H9 (cell line): Measurements from ENCODE around the gene FNIP1. TPM values are rescaled to one million over a fixed set of nuclear protein-coding genes. Genes with fewer than 3 reads are reported as not detected.

Experiments
- DNase-seq: peaks from one replicate; pipeline ENCODE4 v3.0.0-alpha.2; 2017
- H2AFZ ChIP-seq: one replicate; pipeline ENCODE4 v1.6.1; 2013; ENCODE audit warnings: mild to moderate bottlenecking, low read length, control low read depth, moderate library complexity
- H2AK5ac ChIP-seq: 2 replicates; pipeline ENCODE4 v1.6.1; 2013; ENCODE audit warnings: low read length, control low read depth, mixed read lengths; ENCODE audit not compliant: insufficient read length
- H2BK120ac ChIP-seq: one replicate; pipeline ENCODE4 v1.6.1; 2013; ENCODE audit warnings: low read depth, mild to moderate bottlenecking, low read length, control low read depth, inconsistent platforms; ENCODE audit not compliant: poor library complexity, severe bottlenecking
- H2BK12ac ChIP-seq: 2 replicates; pipeline ENCODE4 v1.6.1; 2013; ENCODE audit warnings: low read length, control low read depth, mixed read lengths, low read depth; ENCODE audit not compliant: insufficient read length
- H2BK15ac ChIP-seq: 2 replicates; pipeline ENCODE4 v1.6.1; 2013; ENCODE audit warnings: low read depth, low read length, control low read depth
- H2BK20ac ChIP-seq: one replicate; pipeline ENCODE4 v1.6.1; 2013; ENCODE audit warnings: low read depth, mild to moderate bottlenecking, low read length, control low read depth, inconsistent platforms; ENCODE audit not compliant: poor library complexity, severe bottlenecking
- H2BK5ac ChIP-seq: 2 replicates; pipeline ENCODE4 v1.6.1; 2013; ENCODE audit warnings: low read length, control low read depth, mixed read lengths; ENCODE audit not compliant: insufficient read length
- H3K14ac ChIP-seq: 2 replicates; pipeline ENCODE4 v1.6.1; 2013; ENCODE audit warnings: low read length, control low read depth; ENCODE audit not compliant: insufficient read depth
- H3K18ac ChIP-seq: 2 replicates; pipeline ENCODE4 v1.6.1; 2013; ENCODE audit warnings: low read depth, mild to moderate bottlenecking, mixed read lengths, low read length, control low read depth; ENCODE audit not compliant: insufficient read length
- H3K23ac ChIP-seq: 2 replicates; pipeline ENCODE4 v1.6.1; 2013; ENCODE audit warnings: low read length, control low read depth, mixed read lengths, low read depth; ENCODE audit not compliant: insufficient read length
- H3K23me2 ChIP-seq: 2 replicates; pipeline ENCODE4 v1.6.1; 2013; ENCODE audit warnings: low read depth, mild to moderate bottlenecking, mixed read lengths, low read length, control low read depth; ENCODE audit not compliant: insufficient read length, poor library complexity, severe bottlenecking
- H3K27ac ChIP-seq: 2 replicates; pipeline ENCODE4 v1.5.1; 2013; ENCODE audit warnings: low read length, control low read depth, mixed read lengths, low read depth; ENCODE audit not compliant: insufficient read length
- H3K27me3 ChIP-seq: 2 replicates; pipeline ENCODE4 v1.6.1; 2013; ENCODE audit warnings: low read length, control low read depth, inconsistent platforms; ENCODE audit not compliant: insufficient read depth
- H3K4ac ChIP-seq: 2 replicates; pipeline ENCODE4 v1.6.1; 2013; ENCODE audit warnings: low read depth, mild to moderate bottlenecking, control low read depth, inconsistent platforms, low read length, moderate library complexity
- H3K4me1 ChIP-seq: 2 replicates; pipeline ENCODE4 v1.6.1; 2013; ENCODE audit warnings: low read length, control low read depth, inconsistent platforms; ENCODE audit not compliant: insufficient read depth
- H3K4me2 ChIP-seq: 2 replicates; pipeline ENCODE4 v1.6.1; 2013; ENCODE audit warnings: low read length, control low read depth, mixed read lengths; ENCODE audit not compliant: insufficient read length, insufficient read depth
- H3K56ac ChIP-seq: 2 replicates; pipeline ENCODE4 v1.6.1; 2013; ENCODE audit warnings: low read depth, mild to moderate bottlenecking, mixed read lengths, low read length, control low read depth; ENCODE audit not compliant: insufficient read length
- H3K79me1 ChIP-seq: 2 replicates; pipeline ENCODE4 v1.6.1; 2013; ENCODE audit warnings: low read depth, mild to moderate bottlenecking, moderate library complexity, low read length, control low read depth, inconsistent platforms; ENCODE audit not compliant: insufficient read depth, poor library complexity, severe bottlenecking
- H3K79me2 ChIP-seq: 2 replicates; pipeline ENCODE4 v1.6.1; 2013; ENCODE audit warnings: low read length, control low read depth, inconsistent platforms; ENCODE audit not compliant: insufficient read depth
- H3K9ac ChIP-seq: 2 replicates; pipeline ENCODE4 v1.6.1; 2013; ENCODE audit warnings: low read length, control low read depth, mixed read lengths; ENCODE audit not compliant: insufficient read length; ENCODE audit errors: extremely low read depth
- H3K9me3 ChIP-seq: one replicate; pipeline ENCODE4 v1.6.1; 2013; ENCODE audit warnings: low read depth, low read length, inconsistent platforms; ENCODE audit not compliant: control insufficient read depth
- H3T11ph ChIP-seq: one replicate; pipeline ENCODE4 v1.6.1; 2013; ENCODE audit warnings: mild to moderate bottlenecking, low read length, control low read depth, inconsistent platforms
- H4K20me1 ChIP-seq: one replicate; pipeline ENCODE4 v1.6.1; 2013; ENCODE audit not compliant: control insufficient read depth, insufficient read length, insufficient read depth
- H4K5ac ChIP-seq: 2 replicates; pipeline ENCODE4 v1.6.1; 2013; ENCODE audit warnings: low read depth, mild to moderate bottlenecking, mixed read lengths, low read length, control low read depth; ENCODE audit not compliant: insufficient read length
- H4K8ac ChIP-seq: replicated peaks from 2 replicates; pipeline ENCODE4 v1.6.1; 2013; ENCODE audit warnings: low read length, control low read depth, mixed read lengths, low read depth; ENCODE audit not compliant: insufficient read length
- H4K91ac ChIP-seq: 2 replicates; pipeline ENCODE4 v1.6.1; 2013; ENCODE audit warnings: low read depth, mild to moderate bottlenecking, moderate library complexity, mixed read lengths, low read length, control low read depth; ENCODE audit not compliant: insufficient read length
- H3K27ac Mint-ChIP-seq, 3 experiments: 2 replicates in 2 of 3; 3 replicates in 1 of 3; pipeline ENCODE4 v1.8.0; 2020 to 2021; ENCODE audit warnings: mixed read lengths in 3 of 3, mild to moderate bottlenecking in 1 of 3, moderate library complexity in 1 of 3
- H3K27me3 Mint-ChIP-seq: 2 replicates; pipeline ENCODE4 v1.8.0; 2021; ENCODE audit warnings: low read depth, mild to moderate bottlenecking, moderate library complexity, mixed read lengths
- H3K36me3 Mint-ChIP-seq, 3 experiments: 2 replicates in 2 of 3; 3 replicates in 1 of 3; pipeline ENCODE4 v1.8.0; 2020 to 2021; ENCODE audit warnings: low read depth in 3 of 3, mixed read lengths in 3 of 3; ENCODE audit not compliant: insufficient read depth in 1 of 3
- H3K4me1 Mint-ChIP-seq, 2 experiments: 2 replicates each; pipeline ENCODE4 v1.8.0; 2020; ENCODE audit warnings: mixed read lengths in 2 of 2
- H3K4me3 Mint-ChIP-seq, 2 experiments: 2 replicates in 1 of 2; 3 replicates in 1 of 2; pipeline ENCODE4 v1.8.0; 2020 to 2021; ENCODE audit warnings: mild to moderate bottlenecking in 2 of 2, mixed read lengths in 2 of 2, moderate library complexity in 1 of 2
- H3K9me3 Mint-ChIP-seq, 2 experiments: 2 replicates in 1 of 2; 3 replicates in 1 of 2; pipeline ENCODE4 v1.8.0; 2020; ENCODE audit warnings: mild to moderate bottlenecking in 2 of 2, mixed read lengths in 2 of 2, moderate library complexity in 1 of 2
- WGBS: extraction: QIAGEN DNeasy Blood & Tissue Kit; methylation state at CpG from one replicate; pipeline ENCODE4 v1.1.7; 2013; ENCODE audit warnings: missing lambda C conversion rate, low lambda C conversion rate, mixed read lengths; ENCODE audit not compliant: insufficient read length; ENCODE audit errors: extremely low coverage; 5-methylcytosine and 5-hydroxymethylcytosine counted together
- total RNA-seq: library from RNA; stranded (reverse); gene quantifications from 2 replicates; pipeline ENCODE4 v1.2.1, GENCODE V29; 2021
- TF ChIP-seq, protein P1 (sequence below): fragments of 200-600 bp; sonication (generic); conservative IDR thresholded peaks from 3 replicates; pipeline ENCODE4 v1.8.0; 2021; ENCODE audit warnings: antibody characterized with exemption, mild to moderate bottlenecking

The FNIP1 gene
- total RNA-seq, 1 experiment from 2014 or later: 13.4 TPM

DNA sequence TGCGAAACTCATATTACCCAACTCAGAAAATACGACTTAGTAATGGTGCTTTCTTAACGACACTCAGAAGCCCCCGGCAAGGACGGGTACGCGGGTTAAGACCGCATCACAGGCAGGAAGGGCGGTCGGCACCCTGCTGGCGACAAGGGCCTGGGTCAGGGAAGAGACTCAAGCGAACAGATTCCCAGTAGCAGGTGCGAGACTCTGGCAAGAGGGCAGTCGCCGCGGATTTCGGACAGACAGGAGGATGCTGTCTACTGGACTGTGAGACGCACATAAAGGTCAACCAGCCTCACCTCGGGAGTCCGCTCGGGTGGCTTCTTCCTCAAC lies 162.2 kb downstream of the FNIP1 start:
- no CpG with 5 or more reads among the region's 21 CpGs for WGBS
- H2AK5ac ChIP-seq: no peak overlapping the region
- peak overlapping the region; percentile 42 for H3K4me2 ChIP-seq
- no peak overlapping the region for H3K23ac ChIP-seq
- Mint-ChIP-seq H3K36me3 (no peaks in the 10 kb centered on the region), H3K4me3 (peak overlapping the region; percentile 90 to 93), H3K4me1 (peaks cover 10 to 17% of the 10 kb centered on the region in 2 experiments), H3K27ac (peak overlapping the region; percentile 97 to 100 (median 99)), H3K9me3 (no peaks in the 10 kb centered on the region), H3K27me3 (no peaks in the 10 kb centered on the region)
- H3K18ac ChIP-seq: peak overlapping the region; percentile 74
- no peak overlapping the region for H4K8ac ChIP-seq
- no peak overlapping the region for H2BK120ac ChIP-seq
- H3K4me1 ChIP-seq: 0 out of 2 replicates have a peak, but pooled peaks cover 2% of the 10 kb centered on the region
- peak; percentile 87 for DNase-seq
- no peak overlapping the region for H2BK5ac ChIP-seq
- H3K14ac ChIP-seq: peak overlapping the region; percentile 46
- no peak overlapping the region for H2BK12ac ChIP-seq
- no peaks in the 10 kb centered on the region for H3K79me1 ChIP-seq
- no peaks in the 10 kb centered on the region for H3K27me3 ChIP-seq
- H4K91ac ChIP-seq: no peak overlapping the region
- H2BK15ac ChIP-seq: no peak overlapping the region
- peaks cover 19% of the 10 kb centered on the region; the same call in 1 of the 2 replicates for H3K79me2 ChIP-seq
- H3K9me3 ChIP-seq: no peaks in the 10 kb centered on the region
- no peak overlapping the region for H3K27ac ChIP-seq
- no peak overlapping the region for H3K4ac ChIP-seq
- peaks cover 3% of the 10 kb centered on the region for H3K23me2 ChIP-seq
- no peaks in the 10 kb centered on the region for H4K20me1 ChIP-seq
- no peak overlapping the region for H2BK20ac ChIP-seq
- H3K56ac ChIP-seq: no peak overlapping the region
- H2AFZ ChIP-seq: no peak overlapping the region
- no peak overlapping the region for H3T11ph ChIP-seq
- H4K5ac ChIP-seq: no peak overlapping the region
- H3K9ac ChIP-seq: peak overlapping the region; percentile 76
- TF ChIP-seq, protein P1, sequence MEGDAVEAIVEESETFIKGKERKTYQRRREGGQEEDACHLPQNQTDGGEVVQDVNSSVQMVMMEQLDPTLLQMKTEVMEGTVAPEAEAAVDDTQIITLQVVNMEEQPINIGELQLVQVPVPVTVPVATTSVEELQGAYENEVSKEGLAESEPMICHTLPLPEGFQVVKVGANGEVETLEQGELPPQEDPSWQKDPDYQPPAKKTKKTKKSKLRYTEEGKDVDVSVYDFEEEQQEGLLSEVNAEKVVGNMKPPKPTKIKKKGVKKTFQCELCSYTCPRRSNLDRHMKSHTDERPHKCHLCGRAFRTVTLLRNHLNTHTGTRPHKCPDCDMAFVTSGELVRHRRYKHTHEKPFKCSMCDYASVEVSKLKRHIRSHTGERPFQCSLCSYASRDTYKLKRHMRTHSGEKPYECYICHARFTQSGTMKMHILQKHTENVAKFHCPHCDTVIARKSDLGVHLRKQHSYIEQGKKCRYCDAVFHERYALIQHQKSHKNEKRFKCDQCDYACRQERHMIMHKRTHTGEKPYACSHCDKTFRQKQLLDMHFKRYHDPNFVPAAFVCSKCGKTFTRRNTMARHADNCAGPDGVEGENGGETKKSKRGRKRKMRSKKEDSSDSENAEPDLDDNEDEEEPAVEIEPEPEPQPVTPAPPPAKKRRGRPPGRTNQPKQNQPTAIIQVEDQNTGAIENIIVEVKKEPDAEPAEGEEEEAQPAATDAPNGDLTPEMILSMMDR: no peak; the same call in 2 of the 3 replicates
